GM18858 (cell line): Measurements from ENCODE around the gene UBE2I.

Experiments used
- ATAC-seq: cut with Tn5 transposase; IDR thresholded peaks from one replicate; pipeline ENCODE4 v1.9.1; 2021; ENCODE audit not compliant: unreplicated experiment

The UBE2I gene

DNA sequence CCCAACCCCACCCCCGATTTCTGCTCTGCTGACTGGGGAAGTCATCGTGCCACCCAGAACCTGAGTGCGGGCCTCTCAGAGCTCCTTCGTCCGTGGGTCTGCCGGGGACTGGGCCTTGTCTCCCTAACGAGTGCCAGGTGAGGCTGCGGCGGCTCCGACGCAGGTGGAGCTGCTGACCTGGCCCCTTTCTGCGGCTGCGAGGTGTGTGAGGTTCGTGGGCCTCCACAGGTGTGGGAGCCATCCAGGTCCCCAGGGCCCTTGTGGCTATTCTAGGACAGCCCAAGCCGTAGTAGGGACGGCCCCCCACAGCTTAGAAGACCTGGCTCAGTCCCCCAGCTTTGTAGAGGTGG lies 3.0 kb downstream of the UBE2I start:
- no peak for ATAC-seq

DNA sequence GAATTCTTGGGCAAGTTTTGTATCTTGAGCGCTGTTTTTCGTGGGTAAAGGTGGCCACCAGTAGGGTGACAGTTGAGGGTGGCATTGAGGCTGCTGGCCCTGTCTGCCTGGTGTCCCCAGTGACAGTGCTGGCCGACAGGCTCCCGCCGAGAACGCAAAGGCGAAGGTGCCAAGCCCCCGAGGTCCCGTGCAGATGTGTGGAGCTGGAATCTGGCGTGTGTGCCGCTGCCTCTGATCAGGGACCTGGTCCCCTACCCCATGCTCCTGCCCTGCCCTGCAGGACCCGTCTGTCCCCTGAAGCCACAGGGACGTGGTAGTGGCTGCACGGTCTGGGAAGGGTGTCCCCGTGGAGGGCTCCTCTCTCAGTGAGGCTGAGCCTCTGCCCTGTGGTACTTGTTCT lies 3.5 kb downstream of the UBE2I start:
- ATAC-seq: no peak

DNA sequence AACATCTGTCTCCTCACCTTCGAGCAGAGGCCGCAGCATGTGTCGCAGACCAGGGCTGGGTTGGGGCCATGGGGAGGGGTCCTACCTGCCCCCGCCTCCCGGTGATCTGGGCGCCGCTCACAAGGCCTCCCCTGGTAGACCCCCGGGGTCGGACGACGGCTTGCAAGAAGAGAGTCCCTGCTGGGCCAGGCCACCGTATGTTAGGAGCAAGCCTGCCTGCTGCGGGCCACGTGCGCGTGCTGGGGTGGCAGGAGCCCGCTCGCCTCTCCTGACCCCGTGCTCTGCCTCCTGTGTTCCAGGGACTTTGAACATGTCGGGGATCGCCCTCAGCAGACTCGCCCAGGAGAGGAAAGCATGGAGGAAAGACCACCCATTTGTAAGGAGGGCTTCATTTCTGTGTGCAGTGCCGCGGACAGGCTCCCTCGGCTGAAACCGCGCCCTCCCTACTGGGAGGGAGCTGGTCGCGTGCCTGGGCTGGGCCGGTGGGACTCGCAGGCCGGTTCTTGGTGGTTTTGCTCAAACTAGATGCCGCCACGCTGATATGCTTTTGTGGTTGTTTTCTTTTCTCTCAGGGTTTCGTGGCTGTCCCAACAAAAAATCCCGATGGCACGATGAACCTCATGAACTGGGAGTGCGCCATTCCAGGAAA lies 4.4 kb downstream of the UBE2I start:
- ATAC-seq: no peak

DNA sequence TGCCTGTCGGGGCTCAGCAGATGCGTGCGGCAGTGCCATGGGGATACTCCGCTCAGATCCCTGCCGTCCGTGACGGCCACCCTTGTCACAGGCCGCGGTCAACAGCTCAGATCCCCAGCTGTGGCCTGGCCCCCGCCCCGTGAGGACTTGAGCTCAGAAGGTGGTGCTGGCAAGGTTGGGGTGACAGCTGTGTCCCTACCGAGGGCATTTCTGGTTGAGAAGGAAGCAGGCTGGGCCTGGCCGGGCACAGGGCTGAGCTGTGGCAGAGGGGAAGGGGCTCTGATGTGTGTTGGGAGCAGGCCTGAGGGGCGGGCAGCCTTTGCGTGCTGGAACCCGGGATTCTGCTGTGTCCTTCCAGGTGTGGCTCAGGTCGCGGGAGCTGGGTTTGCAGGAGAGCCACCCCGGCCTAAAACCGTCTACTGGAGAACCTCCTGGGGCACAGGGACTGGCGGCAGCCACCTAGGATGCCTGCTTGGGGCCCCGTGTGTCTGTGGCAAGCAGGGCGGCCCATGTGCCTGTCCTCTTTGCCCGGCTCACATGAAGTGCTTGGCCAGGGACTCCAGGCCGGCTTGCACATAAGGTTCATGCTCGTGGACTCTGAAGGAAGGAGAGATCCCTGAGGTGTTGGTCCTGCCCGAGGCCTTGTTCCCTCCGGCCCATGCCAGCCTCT lies 5.1 kb downstream of the UBE2I start:
- no peak for ATAC-seq

DNA sequence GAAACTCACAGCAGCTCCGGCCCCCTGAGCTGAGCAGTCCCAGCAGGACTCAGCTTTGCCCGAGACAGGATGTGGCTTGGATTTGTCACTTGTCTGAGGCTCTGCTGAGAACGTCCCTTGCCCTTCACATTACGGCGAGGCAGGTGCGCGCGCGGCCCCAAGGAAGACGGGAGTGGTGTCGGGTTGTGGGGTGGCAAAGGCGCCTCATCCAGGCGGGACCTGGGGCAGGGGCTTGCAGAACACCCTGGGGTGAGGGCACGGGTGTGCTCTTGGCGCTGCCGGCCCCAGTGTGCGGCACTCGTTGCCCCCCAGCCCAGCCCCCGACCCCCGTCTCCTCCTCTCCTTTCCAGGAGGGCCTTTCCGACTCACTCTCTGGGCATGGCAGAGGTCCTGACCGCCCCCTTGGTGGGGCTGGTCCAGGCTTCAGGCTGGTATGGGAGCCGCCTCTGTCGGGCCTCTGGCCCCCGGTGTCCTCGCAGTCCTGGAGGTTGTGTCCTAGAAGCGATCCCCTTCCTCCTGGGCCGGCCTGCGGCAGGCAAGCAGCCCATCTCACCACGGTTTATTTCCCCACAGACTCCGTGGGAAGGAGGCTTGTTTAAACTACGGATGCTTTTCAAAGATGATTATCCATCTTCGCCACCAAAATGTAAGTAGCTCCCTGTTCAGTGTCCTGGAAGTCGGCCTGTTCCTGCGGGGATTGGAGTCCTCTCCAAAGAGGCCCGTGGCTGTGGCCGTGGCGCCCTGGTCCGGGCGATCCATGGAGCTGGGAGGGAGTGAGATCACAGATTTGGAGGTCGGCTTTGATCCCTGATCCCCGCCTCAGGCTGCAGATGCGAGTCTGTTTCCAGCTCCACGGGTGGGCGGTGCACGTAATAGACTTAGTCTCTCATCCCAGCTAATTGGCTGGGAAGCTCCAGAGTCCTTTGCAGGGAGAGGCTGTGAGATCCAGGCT lies 5.9 kb downstream of the UBE2I start:
- ATAC-seq: no peak

DNA sequence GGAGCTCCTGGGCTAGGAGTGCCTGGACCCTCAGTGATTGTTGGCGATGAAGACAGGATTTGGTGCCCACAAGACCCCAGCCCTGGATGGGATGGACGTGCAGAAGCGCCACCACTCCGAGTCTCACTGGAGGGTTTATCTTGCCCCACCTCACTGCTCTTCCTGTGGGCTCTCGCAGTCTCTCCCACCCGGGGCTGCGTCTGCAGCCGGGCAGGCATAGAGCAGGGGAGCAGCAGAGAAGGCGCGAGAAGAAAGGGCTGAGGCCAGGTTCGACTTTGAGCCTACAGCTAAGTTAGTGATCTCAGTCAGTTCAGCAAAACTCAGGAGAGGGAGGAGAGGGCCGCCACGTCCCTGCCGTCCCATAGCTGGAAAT lies 6.6 kb downstream of the UBE2I start:
- no peak for ATAC-seq

DNA sequence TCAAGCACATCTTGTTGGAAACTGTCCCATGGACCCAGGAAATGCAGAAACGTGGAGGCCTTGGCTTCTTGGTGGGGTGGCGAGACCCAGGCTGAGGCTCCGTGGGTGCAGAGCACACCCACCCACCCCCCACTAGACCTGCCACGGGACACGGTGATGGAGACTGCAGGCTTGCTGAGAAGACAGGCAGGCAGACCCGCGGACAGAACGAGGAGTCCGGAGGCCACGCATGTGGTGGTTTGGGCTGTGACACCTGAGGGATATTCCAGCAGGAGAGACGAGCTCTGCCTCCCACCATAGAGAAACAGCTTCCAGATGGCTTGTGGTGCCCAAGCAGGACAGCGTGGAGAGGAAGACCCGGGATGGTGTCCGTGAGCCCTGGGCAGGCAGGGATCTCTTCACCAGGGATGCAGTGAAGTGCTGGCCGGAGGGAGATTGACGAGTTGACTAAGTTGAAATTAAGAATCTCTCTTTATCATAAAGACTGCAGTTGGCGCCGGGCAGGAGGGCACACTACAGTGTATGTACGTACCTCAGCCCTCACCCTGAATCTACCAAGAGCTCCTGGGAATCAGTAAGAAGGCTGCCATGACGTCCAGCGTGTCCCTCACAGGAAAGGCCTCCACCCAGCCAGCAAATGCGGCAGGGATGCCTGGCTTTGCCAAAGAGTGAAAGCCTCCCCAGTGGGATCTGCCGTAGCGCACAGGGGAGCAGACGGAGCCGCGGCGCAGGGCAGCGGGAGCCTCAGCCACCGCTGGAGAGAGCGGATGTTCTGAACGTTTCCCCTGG lies 8.2 kb downstream of the UBE2I start:
- no peak for ATAC-seq

DNA sequence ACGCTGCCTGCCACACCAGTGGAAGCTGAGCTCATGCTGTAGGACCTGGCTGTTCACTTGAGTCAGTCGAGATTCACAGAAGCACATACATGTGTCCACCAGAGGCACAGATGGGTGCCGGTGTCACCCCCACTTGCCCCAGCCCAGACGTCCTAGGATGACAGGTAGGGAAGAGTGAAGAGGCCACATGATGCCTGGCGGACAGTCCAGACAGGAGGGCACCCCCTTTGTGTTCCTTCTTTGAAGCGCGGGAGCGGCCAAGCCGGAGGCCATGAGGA lies 8.8 kb downstream of the UBE2I start:
- no peak for ATAC-seq

DNA sequence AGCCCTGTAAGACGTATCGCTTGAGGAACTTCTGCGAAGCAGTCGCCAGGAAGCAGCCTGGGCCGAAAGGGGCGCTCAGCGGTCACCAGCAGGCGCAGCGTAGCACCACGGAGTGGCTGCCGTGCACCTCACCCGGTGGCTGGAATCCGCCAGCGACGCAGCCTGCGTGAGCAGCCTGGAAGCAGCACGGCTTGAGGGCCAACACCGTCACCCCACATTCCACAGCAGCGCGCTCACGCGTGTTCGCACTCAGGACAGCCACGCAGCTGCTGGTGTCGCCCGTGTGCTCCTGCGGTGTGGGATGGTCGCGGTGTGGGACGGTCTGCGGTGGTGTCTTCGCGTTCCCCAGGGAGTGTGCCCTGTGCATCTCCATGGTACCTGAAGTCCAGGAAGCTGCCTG lies 9.6 kb downstream of the UBE2I start:
- ATAC-seq: no peak

DNA sequence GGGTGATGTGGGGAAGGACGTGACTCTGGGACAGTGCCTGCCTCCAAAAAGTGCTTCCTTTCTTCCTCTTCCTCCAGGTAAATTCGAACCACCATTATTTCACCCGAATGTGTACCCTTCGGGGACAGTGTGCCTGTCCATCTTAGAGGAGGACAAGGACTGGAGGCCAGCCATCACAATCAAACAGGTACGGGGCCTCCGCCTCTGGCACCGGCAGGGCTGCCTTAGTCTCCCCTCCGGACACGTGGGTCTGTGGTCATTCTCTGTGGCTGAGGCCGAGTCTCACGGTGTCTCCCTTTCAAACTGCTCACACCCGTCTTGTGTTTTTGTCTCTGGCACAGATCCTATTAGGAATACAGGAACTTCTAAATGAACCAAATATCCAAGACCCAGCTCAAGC lies 10.7 kb downstream of the UBE2I start:
- no peak for ATAC-seq

DNA sequence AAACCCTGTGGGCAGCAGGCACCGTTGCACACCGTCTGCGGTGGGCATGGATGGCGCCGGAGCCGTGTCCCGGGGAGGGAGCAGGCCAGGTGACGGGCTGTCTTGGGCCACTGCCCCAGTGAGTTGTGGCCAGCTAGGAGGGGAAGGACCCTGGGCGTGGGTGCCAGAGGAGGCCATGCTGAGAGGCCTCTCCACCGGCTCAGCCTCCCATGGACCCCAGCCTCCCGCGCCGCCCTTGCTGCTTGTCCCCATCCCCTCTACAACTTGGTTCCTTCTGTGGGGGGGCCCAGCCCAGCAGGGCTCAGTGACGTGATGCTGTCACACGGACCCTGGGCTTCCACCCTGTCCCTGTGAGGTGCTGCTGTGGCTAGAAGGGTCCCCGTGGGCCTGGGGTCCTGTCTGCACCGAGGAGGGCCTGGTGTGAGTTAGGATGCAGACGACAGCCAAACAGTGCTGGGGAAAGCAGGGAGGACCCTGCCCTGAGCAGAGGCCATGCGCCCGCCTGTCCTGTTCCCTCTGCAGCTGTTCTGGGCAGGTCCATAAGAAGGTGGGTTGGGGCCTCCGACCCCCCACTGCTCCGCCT lies 11.3 kb downstream of the UBE2I start:
- no peak for ATAC-seq

DNA sequence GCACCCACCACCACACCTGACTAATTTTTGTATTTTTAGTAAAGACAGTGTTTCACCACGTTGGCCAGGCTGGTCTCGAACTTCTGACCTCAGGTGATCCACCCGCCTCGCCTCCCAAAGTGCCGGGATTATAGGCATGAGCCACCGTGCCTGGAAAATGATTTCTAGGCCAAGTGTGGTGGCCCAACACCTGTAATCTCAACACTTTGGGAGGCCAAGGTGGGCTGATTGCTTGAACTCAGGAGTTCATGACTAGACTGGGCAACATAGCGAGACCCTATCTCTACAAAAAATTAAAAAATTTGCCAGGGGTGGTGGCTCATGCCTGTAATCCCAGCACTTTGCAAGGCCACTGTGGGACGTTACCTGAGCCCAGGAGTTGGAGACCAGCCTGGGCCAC lies 13.0 kb downstream of the UBE2I start:
- ATAC-seq: no peak

DNA sequence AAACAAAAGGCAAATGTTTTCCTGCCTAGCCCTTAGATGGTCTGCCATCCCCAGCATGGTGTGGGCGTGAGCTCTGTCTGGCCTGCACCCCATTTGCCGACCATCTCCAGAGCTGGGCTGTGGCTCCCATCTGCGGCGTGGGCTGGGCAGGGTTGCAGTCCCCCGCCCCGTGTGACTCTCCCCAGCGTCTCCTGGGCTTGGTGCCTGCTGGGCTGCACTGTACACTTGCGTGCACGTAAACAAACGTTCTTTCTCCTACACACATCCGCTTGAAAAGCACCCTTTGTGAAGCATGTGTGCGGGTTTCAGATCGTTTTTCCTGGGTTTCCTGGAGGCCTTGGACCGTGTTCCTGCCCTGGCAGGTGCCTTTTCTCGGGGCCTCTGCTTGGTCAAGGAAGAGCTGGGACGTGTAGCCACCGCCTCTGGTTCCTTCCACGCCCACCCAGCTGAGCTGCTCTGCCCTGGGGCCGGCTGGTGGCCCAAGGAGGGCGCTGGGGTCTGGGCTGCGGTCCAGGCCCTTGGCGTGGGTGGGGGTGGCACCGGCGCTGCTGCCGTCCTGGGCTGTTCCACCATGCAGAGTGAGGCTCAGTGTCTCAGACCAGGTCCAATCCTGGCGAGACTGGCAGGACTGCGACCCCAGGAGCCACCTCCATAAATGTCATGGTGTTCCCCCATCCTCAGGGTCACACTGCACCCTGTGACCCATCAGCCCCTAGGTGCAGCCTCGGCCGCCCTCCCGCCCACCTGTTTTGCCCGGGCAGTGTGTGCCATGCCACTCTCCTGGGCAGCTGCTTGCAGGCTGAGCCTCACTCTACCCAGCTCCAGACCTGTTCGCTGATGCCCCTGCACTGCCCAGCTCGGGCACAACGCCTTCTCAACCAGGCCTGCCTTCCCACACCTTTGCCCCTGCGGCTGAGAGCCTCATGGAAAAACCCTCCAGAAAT lies 14.1 kb downstream of the UBE2I start:
- ATAC-seq: no peak

DNA sequence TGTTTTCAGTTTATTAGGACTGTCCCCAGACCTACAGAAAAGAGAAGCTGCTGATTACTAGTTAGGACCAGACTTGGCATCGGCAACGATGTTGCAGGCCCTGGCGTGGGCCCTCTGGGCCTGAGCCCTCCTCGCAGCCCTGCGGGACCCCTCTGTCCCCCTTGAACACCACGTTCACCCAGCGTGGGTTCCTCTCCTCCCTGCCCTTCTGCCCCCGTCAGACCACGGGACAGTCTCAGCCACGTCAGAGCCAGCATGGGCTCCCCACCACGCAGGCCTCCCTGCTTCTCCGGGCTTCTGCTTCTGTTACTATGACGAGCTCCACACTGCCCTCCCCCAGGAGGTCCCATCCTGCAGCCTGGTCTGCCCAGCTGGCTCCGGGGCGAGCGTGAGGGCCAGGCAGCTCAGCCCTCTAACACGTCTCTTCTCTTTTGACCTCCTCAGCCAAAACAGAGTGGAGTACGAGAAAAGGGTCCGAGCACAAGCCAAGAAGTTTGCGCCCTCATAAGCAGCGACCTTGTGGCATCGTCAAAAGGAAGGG lies 14.9 kb downstream of the UBE2I start:
- ATAC-seq: no peak

DNA sequence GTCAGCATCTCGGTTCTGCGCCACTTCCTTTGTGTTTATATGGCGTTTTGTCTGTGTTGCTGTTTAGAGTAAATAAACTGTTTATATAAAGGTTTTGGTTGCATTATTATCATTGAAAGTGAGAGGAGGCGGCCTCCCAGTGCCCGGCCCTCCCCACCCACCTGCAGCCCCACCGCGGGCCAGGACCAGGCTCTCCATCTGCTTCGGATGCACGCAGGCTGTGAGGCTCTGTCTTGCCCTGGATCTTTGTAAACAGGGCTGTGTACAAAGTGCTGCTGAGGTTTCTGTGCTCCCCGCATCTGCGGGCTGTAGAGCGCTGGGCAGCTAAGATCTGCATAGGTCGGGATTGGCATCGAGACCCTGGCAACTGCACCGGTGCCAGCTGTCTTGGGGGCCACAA lies 15.8 kb downstream of the UBE2I start:
- ATAC-seq: no peak

DNA sequence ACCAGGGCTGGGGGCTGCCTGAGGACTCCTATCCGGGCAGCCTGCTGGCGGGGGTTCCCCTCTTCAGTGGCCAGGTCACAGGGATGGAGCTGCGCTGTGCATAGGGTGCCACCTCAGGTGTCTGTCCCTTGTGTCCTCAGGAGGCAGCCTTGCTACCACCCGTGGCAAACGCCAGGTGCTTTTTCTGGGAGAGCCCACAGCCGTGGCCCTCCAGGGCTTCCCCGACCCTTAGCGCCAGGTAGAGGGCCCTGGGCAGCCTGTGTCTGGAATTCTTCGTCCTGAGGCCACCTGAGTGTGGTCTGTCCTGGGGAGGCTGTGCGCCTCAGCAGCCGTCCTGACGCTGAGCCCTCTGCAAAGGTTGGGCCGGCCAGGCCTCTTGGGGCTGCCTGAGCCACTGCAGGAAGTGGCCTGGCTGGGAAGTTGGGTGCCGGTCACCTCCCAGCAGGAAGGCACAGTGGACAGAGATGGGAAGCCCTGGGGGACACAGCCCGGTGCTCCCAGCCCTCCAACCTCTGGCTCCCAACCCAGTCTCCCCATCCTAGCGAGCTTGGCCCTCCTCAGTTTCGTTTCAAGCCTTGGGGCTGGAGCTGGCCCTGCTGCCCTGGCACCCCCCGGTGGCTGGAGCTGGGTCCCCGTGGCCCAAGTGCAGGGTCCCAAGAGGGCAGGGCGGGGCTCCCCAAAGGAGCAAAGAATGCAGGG lies 16.4 kb downstream of the UBE2I start:
- no peak for ATAC-seq

DNA sequence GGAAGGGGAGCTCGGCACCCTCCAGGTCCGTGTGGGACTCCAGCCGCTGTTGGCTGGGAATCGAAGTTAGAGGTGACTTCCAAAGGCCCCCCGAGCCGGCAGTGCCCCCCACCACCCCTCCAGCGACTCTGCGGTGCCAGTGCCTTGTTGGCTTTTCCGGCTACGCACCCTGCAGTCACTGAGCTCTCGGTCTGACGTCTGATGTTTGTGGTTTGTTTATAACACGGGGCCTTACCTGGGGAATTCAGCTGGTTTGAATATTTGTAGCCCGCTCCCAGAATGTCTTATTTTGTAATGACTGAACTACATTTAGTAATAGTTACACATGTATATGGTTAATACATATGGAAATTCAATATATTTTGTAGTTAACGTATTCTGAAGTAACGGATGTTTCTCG lies 17.0 kb downstream of the UBE2I start:
- ATAC-seq: no peak

DNA sequence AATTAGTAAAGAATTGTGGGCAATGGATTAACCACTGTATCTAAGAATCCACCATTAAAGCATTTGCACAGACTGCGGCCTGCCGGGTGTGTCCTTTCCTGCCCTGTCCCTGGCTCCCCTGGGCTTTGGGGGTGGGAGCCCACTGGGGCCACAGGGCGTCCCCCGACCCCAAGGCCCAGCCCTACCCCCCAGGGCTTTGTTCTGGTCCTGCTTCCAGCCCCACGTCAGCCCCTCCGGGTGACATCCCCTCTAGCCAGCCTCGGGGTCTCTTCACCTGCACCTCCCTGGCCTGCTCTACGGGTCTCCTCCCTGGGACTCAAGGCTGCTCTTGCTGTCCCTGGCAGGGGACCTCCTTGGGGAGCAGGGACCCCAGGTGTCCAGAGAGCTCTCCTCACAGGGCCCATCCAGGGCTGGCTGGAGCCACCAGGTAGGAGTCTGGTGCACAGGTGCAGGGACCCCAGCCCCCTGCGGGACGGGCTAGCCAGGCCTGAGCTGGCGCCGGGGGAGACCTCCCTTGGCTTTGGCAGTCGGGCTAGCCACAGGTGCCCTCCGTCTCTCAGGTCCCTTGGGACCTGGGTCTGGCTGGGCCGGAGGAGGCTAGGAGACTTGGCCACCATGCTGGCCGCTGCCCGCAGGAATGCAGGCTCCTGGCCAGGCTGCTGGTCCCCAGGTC lies 17.6 kb downstream of the UBE2I start:
- no peak for ATAC-seq

DNA sequence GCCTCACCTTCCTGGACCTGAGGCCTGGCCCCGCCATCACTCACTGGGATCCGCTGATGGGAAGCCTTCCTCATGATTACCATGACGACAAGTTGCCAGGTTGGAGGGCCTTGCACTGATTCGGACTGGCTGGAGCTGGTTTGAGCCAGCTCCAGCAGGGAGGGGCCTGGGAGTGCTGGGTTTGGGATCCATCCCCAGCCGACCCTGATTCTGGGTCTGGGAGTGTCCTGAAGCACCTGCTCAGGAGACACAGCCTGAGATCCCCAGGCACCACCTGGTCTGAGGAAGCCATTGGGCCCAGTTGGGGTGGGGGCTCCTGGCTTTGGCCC lies 18.1 kb downstream of the UBE2I start:
- no peak for ATAC-seq
